ENCODE measurements around the gene PCSK1N.

The PCSK1N gene

DNA sequence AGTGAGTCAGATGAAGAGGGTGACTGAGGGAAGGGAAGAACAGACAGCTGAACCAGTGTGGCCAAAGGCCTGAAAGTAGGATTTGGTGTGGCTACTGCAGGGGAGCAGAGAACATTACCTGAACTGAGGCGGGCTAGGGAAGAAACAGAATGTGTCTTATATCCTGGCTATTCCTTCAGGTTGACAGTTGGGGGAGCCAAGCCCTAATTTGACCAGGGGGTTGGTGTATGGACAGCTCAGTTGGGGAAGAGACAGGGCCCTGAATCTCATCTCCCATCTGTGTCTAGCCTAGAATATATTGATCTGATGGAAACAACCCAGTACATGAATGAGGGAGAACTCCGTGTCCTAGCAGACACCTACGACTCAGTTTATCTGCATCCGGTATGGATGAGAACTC lies 29.3 kb downstream of the PCSK1N start:
- CTCF ChIA-PET, result interaction anchor here (1.0 to 1.7 kb wide), 3 partner anchors 20 to 158 kb away, joined by 3 to 4 read pairs (median 4); partner anchors contain the start of gene ERAS
- no peak for DNase-seq (ENCODE audit: extremely low spot score)

DNA sequence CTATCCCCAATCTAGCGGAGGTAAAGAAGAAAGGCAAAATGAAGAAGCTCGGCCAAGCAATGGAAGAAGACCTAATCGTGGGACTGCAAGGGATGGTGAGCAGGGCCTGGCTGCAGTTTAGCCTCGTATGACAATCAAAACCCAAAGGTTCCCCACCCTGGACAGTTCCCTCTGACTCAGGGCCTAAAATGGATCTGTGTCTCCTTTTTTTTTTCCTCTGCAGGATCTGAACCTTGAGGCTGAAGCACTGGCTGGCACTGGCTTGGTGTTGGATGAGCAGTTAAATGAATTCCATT lies 32.6 kb downstream of the PCSK1N start:
- POLR2A ChIA-PET, result no interaction called here
- TF ChIP-seq CTCF (IDR thresholded peaks at IDR 0.05; ENCODE audit: control extremely low read depth, extremely low read depth, low read depth, missing control alignments), result no peak
- CTCF ChIA-PET, result no interaction called here
- no peak for DNase-seq (ENCODE audit: extremely low spot score)

More for the DNA sequence above, 29.3 kb downstream of the PCSK1N start:
- no peak for TF ChIP-seq CTCF (IDR thresholded peaks at IDR 0.05; ENCODE audit: control extremely low read depth, extremely low read depth, low read depth, missing control alignments)
- POLR2A ChIA-PET, result no interaction called here

DNA sequence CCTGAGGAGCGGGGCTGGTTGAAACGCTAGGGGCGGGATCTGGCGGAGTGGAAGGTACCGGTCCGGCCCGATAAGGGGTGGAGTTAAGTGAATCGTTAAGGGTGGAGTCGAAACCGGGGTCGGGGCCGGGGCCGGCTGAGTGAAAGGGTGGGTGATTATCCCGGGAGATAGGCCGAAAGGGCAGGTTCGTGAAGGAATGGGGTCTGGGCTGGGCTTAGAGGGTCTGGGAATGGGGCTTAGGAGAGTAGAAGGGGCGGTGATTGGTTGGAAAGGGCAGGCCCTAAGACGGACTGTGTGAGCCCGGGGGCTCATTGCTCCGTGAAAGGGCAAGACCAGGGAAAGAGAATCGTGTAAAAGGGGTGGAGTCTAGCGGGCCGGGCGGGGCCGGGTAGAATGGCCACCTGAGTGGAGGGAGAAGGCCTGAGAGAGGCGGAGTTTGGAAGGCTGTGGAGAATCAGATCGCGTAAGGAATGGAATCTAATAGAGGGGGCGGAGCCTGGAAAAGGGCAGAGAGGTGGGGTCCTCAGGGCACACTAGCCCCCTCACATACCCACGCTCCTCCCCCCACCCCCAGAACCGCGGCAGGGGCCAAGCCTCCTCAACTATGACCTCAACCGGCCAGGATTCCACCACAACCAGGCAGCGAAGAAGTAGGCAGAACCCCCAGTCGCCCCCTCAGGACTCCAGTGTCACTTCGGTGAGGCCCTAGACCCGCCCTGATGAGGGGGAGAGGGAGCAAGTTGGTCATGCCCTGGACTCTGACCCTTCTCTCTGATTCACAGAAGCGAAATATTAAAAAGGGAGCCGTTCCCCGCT lies 33.1 kb downstream of the PCSK1N start:
- ChIA-PET CTCF (no interaction called here), POLR2A (interaction anchor here (0.6 to 0.7 kb wide), 2 partner anchors 44 to 110 kb away, joined by 3 read pairs; no protein-coding TSS in a partner anchor)
- no peak for TF ChIP-seq CTCF (IDR thresholded peaks at IDR 0.05; ENCODE audit: control extremely low read depth, extremely low read depth, low read depth, missing control alignments)
- peak; percentile 71 for DNase-seq (ENCODE audit: extremely low spot score)

DNA sequence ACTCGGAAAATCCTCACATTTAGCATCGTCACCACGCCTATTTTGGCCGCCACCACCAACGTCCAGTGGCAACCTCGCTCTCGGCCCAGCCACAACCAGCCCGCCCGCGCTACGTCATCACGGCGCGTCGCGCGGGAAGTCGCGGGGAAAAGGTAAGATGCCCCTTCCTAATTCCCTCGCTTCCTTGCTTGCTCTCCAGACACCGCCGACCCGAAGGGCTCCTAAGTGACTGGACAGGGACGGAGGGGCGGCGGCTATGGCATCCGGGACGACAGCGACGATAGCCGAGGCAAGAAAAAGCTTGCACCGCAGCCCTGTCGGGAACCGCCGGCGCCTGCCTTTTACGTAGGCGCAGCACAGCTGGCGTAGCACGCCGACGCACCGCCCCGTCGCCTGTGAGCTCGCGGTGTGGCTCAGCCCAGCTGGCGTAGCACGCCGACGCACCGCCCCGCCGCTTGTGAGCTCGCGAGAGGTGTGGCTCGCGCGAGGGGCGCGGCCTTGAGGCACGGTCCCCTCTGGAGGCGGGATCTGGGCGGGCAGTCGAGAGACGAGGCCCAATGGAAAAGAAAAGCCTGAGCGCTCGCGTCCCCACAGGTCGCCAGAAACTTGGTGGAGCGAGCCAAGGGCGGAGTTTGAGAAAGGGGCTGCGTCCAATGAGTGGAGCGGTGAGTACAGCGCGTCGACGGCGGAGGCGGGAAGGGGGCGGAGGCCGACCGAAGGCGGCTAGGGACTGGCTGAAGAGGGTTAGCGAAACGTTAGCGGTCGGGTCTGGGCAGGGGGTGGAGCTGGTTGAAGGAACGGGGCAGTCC lies 33.9 kb downstream of the PCSK1N start, which contains the start of gene HDAC6:
Gene HDAC6, plus strand, starts transcription at position 788 of the 809 bp plus-strand sequence. CDS start 626 bp downstream, outside the sequence.
- ChIA-PET POLR2A (interaction anchor here (0.6 to 0.7 kb wide), 2 partner anchors 43 to 110 kb away, joined by 3 read pairs; no protein-coding TSS in a partner anchor), CTCF (no interaction called here)
- TF ChIP-seq CTCF (IDR thresholded peaks at IDR 0.05; ENCODE audit: control extremely low read depth, extremely low read depth, low read depth, missing control alignments), result no peak
- DNase-seq (ENCODE audit: extremely low spot score), result peak; percentile 90

- ChIA-PET CTCF (no interaction called here), POLR2A (no interaction called here)
- TF ChIP-seq CTCF (IDR thresholded peaks at IDR 0.05; ENCODE audit: control extremely low read depth, extremely low read depth, low read depth, missing control alignments), result no peak
- DNase-seq (ENCODE audit: extremely low spot score), result no peak
Measured at GRCh38 chrX:48800574-48801279, 34.7 kb downstream of the PCSK1N start.

DNA sequence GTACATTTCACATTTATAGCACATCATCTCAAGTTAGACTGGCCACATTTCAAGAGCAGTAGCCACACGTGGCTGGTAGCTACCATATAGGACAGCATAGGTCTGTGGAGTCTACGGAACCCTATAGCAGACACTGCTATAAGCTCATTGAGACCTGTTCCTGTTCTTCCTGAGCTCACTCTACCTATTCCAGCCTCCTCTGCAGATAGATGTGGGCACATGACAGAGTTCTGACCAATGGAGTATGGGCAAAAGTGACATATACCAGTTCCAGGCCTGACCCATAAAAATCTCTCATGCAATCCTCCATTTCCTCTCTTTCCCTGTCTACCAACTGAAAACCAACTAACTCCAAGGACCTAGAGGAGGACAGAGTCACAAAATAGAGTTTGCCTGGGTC lies 37.1 kb downstream of the PCSK1N start:
- ChIA-PET CTCF (interaction anchor here (0.9 to 1.0 kb wide), 2 partner anchors 23 to 98 kb away, joined by 3 to 4 read pairs; no protein-coding TSS in a partner anchor), POLR2A (no interaction called here)
- TF ChIP-seq CTCF (IDR thresholded peaks at IDR 0.05; ENCODE audit: control extremely low read depth, extremely low read depth, low read depth, missing control alignments), result no peak
- DNase-seq (ENCODE audit: extremely low spot score), result no peak

All from GM10248 (cell line).